HG03139 (cell line): Measurements from ENCODE around the gene HDAC9.

Experiments
- ATAC-seq: cut with Tn5 transposase; IDR thresholded peaks from one replicate; pipeline ENCODE4 v1.9.1; 2021; ENCODE audit not compliant: unreplicated experiment

The HDAC9 gene

GRCh38 chr7:18494406-18494805 lies 1.1 kb upstream of the HDAC9 start:
- no peak for ATAC-seq

GRCh38 chr7:18494821-18495408 lies 634 bp upstream of the HDAC9 start:
- peak; percentile 30 for ATAC-seq

- no peak for ATAC-seq
These were observed 772 bp downstream of the HDAC9 start for GRCh38 chr7:18496341-18496700.

- ATAC-seq = no peak
These were observed 1.5 kb downstream of the HDAC9 start for GRCh38 chr7:18497082-18497481.

- no peak for ATAC-seq
These were observed 2.3 kb downstream of the HDAC9 start for GRCh38 chr7:18497800-18498199.

- no peak for ATAC-seq
These were observed 2.8 kb downstream of the HDAC9 start for GRCh38 chr7:18498341-18498740.

- ATAC-seq = no peak
These were observed 4.0 kb downstream of the HDAC9 start for GRCh38 chr7:18499407-18500177.

GRCh38 chr7:18503126-18503866 lies 7.7 kb downstream of the HDAC9 start:
- ATAC-seq = no peak

- no peak for ATAC-seq
These were observed 9.4 kb downstream of the HDAC9 start for GRCh38 chr7:18504965-18505364.

GRCh38 chr7:18505870-18506460 lies 10.4 kb downstream of the HDAC9 start:
- ATAC-seq = peak; percentile 34

GRCh38 chr7:18508443-18509427 lies 13.2 kb downstream of the HDAC9 start:
- peak; percentile 76 for ATAC-seq

GRCh38 chr7:18509481-18509880 lies 13.9 kb downstream of the HDAC9 start:
- ATAC-seq = peak; percentile 13

- no peak for ATAC-seq
These were observed 16.0 kb downstream of the HDAC9 start for GRCh38 chr7:18511351-18512140.

GRCh38 chr7:18513343-18513742 lies 17.8 kb downstream of the HDAC9 start:
- no peak for ATAC-seq

- no peak for ATAC-seq
These were observed 19.5 kb downstream of the HDAC9 start for GRCh38 chr7:18515067-18515466.

GRCh38 chr7:18517646-18518045 lies 22.1 kb downstream of the HDAC9 start:
- no peak for ATAC-seq

GRCh38 chr7:18518555-18518954 lies 23.0 kb downstream of the HDAC9 start:
- ATAC-seq = no peak

- ATAC-seq = peak; percentile 51
These were observed 25.1 kb downstream of the HDAC9 start for GRCh38 chr7:18520450-18521235.

GRCh38 chr7:18521236-18521589 lies 25.7 kb downstream of the HDAC9 start:
- no peak for ATAC-seq
